Measurements from ENCODE around the gene TMC4.

DNA sequence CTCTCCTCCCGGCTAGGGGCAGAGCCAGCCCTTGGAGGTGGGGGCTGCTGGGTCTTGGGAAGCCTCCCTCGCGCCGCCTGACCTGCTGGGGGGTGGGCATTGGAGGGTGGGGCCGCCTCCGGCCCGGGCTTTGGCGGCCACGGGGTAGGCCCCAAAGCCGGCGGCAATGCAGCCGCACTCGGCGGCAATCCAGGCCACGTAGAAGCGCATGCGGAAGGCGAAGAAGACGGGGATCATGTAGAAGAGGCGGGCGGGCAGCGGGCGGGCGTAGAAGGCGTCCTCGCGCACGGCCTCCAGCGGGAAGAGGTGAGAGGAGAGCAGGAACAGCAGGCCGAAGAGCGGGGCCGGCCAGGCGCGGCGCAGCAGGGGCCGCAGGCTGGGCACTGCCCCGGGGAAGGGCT lies 7.7 kb upstream of the TMC4 start:
- TF ChIP-seq, protein P1, sequence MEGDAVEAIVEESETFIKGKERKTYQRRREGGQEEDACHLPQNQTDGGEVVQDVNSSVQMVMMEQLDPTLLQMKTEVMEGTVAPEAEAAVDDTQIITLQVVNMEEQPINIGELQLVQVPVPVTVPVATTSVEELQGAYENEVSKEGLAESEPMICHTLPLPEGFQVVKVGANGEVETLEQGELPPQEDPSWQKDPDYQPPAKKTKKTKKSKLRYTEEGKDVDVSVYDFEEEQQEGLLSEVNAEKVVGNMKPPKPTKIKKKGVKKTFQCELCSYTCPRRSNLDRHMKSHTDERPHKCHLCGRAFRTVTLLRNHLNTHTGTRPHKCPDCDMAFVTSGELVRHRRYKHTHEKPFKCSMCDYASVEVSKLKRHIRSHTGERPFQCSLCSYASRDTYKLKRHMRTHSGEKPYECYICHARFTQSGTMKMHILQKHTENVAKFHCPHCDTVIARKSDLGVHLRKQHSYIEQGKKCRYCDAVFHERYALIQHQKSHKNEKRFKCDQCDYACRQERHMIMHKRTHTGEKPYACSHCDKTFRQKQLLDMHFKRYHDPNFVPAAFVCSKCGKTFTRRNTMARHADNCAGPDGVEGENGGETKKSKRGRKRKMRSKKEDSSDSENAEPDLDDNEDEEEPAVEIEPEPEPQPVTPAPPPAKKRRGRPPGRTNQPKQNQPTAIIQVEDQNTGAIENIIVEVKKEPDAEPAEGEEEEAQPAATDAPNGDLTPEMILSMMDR (IDR thresholded peaks at IDR 0.05) = no peak
- no peak for TF ChIP-seq POLR2AphosphoS5 (IDR thresholded peaks at IDR 0.05)
- TF ChIP-seq EP300 (IDR thresholded peaks at IDR 0.05) = no peak
- no peak for TF ChIP-seq POLR2A (IDR thresholded peaks at IDR 0.05)

Measured in gastroesophageal sphincter (tissue), 3 donors.